OCI-LY7 (cell line): ENCODE measurements around the gene ATP6V1C2.

Source experiments
- EZH2phosphoT487 ChIP-seq: fragments of 200-600 bp; sonication (generic); IDR thresholded peaks from 2 replicates; pipeline ENCODE4 v1.6.1; 2018; ENCODE audit warnings: low read depth, borderline replicate concordance, mild to moderate bottlenecking, mixed run types, antibody characterized with exemption, low read length, moderate library complexity, mixed read lengths
- TF ChIP-seq, protein P1 (sequence below): fragments of 200-600 bp; sonication (generic); conservative IDR thresholded peaks from 2 replicates; pipeline ENCODE4 v1.5.1; 2014; ENCODE audit warnings: mild to moderate bottlenecking, antibody characterized with exemption, low read length, moderate library complexity, mixed read lengths

DNA sequence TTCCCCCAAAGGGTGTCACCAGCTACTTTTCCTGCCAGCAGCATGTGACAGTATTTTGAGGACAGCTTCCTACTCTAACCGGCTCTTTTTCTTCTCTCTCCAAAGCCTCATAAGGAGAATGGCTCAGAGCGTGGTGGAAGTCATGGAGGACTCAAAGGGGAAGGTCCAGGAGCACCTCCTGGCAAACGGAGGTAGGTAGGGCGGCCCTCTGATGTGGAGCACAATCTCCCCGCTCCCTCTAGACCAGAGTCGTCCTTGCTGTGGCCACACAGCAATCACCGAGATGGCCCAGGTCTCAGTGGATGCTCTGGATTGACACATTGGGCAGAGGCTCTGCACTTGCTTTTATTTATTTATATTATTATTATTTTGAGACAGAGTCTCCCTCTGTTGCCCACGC lies 32.4 kb downstream of the ATP6V1C2 start:
- TF ChIP-seq, protein P1, sequence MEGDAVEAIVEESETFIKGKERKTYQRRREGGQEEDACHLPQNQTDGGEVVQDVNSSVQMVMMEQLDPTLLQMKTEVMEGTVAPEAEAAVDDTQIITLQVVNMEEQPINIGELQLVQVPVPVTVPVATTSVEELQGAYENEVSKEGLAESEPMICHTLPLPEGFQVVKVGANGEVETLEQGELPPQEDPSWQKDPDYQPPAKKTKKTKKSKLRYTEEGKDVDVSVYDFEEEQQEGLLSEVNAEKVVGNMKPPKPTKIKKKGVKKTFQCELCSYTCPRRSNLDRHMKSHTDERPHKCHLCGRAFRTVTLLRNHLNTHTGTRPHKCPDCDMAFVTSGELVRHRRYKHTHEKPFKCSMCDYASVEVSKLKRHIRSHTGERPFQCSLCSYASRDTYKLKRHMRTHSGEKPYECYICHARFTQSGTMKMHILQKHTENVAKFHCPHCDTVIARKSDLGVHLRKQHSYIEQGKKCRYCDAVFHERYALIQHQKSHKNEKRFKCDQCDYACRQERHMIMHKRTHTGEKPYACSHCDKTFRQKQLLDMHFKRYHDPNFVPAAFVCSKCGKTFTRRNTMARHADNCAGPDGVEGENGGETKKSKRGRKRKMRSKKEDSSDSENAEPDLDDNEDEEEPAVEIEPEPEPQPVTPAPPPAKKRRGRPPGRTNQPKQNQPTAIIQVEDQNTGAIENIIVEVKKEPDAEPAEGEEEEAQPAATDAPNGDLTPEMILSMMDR: no peak
- TF ChIP-seq EZH2phosphoT487: no peak
